Fibroblast of mammary gland (primary cell): ENCODE data around the gene SSUH2.
"Not testable (repeated sequence)": the region's sequence is repeated elsewhere in the genome, so short reads cannot be mapped to it uniquely, and the experiment has no call there.

Source experiments
- DNase-seq: peaks from one replicate; pipeline ENCODE4 v3.0.0-alpha.2; 2010; ENCODE audit warnings: low read depth
- H3K4me3 ChIP-seq: 2 replicates; pipeline ENCODE4 v1.5.1; 2011; ENCODE audit warnings: low read depth, mild to moderate bottlenecking, low read length, moderate library complexity; ENCODE audit not compliant: control insufficient read depth
- TF ChIP-seq, protein P1 (sequence below): conservative IDR thresholded peaks from 2 replicates; pipeline ENCODE4 v1.5.1; 2011; ENCODE audit warnings: low read depth, low read length, inconsistent platforms; ENCODE audit not compliant: control insufficient read depth, insufficient read depth

The SSUH2 gene

DNA sequence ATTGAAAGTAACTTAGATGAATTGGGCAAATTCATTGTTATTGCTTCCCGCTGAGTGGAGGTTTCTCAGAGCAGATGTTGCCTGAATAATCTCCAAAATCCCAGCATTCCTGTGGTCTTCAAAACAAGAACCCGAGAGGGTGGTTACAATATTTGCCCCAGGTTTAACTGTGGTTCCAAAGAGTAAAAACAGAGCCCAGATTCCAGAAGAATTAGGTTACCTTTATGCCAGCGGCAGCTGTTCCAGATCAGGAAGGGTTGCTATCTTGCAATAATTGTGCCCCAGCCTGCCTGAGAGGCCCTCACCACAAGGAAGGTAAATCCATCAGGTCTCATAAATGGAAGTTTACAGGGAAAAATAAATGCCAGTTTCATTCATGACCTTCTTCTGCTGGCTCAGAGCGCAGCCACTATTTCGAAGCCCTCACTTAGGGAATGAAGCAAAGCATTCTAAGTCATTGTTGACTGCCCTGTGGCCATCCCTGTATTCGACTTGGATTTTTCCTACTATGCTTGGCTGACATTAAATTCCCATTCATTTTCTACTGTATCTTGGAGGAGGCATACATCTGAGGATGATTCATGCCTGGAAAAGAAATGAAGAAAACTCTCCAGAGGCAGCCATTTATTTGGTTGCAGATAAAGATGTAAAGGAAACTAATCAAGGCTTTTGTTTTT, 54.6 kb downstream of the SSUH2 start:
- TF ChIP-seq, protein P1, sequence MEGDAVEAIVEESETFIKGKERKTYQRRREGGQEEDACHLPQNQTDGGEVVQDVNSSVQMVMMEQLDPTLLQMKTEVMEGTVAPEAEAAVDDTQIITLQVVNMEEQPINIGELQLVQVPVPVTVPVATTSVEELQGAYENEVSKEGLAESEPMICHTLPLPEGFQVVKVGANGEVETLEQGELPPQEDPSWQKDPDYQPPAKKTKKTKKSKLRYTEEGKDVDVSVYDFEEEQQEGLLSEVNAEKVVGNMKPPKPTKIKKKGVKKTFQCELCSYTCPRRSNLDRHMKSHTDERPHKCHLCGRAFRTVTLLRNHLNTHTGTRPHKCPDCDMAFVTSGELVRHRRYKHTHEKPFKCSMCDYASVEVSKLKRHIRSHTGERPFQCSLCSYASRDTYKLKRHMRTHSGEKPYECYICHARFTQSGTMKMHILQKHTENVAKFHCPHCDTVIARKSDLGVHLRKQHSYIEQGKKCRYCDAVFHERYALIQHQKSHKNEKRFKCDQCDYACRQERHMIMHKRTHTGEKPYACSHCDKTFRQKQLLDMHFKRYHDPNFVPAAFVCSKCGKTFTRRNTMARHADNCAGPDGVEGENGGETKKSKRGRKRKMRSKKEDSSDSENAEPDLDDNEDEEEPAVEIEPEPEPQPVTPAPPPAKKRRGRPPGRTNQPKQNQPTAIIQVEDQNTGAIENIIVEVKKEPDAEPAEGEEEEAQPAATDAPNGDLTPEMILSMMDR: no peak
- peak; percentile 60 for DNase-seq
- H3K4me3 ChIP-seq: no peak overlapping the region

DNA sequence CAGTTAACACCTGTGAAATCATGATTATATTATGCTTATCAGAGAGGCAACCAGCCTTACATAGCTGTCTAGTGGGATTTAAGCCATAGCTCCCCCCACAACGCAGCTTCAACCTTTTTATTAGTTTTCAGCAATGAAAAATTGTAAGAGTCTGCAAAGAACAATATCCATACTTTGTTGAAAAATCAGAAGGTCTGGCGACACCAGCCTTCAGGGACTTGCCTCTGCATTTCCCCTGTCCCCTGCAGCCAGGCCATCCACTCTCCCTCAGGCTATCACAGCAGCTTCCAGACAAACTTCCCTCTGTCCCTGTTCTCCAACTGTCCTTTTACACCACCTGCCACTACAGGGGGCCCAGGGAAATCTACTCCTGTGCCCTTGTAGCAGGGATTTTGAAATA, 59.9 kb downstream of the SSUH2 start:
- TF ChIP-seq, protein P1: no peak
- no peak for DNase-seq
- no peak overlapping the region for H3K4me3 ChIP-seq

DNA sequence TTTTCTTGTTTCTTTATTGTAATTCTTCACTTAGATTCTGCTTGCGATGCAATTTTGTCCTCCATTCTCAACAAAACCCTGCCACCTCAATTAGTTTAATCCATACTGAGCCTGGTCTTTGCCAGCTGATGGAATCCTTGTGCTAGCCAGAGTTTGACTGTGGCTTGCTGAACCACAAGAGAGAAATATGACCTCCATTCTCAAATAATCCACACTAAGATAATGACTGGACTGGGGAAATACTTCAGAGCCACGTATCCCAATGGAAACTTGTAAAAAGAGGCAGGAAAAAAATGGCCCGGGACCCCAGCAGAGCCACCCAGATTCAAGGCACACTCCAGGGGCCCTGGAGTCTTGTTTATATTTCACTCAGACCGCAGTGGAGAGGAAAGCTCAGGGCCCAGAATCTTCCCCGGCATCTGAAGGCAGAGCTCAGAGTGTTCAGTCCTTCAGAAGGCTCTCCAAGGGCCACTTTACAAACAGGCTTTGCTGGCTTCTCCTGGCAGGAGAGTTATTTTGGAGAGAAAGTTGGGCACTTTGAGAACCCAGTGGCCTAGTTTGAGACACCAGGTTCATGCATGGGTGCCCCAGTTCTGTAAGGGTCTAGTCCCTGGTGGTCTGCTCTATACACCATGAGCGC, 62.7 kb downstream of the SSUH2 start:
- TF ChIP-seq, protein P1: no peak
- no peak overlapping the region for H3K4me3 ChIP-seq
- no peak for DNase-seq

- H3K4me3 ChIP-seq: no peak overlapping the region
- no peak for DNase-seq
- TF ChIP-seq, protein P1: no peak
These were observed 63.2 kb downstream of the SSUH2 start for GRCh38 chr3:8581373-8581772.

DNA sequence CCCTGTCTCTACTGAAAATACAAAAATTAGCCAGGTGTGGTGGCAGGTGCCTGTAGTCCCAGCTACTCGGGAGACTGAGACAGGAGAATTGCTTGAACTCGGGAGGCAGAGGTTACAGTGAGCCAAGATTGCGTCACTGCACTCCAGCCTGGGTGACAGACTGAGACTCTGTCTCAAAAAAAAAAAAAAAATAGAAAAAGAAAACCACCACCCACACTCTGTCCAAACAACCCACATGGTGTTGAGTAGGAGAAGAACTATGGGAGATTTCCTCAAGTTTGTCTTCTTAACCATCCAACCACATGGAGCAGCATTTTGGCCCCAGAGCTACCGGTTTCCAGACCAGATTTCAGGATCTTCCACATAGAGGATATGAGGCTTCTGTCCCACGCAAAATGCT, 64.2 kb downstream of the SSUH2 start:
- H3K4me3 ChIP-seq: not testable (repeated sequence)
- peak; percentile 69 for DNase-seq

GRCh38 chr3:8579943-8580342, 64.7 kb downstream of the SSUH2 start:
- DNase-seq: no peak
- TF ChIP-seq, protein P1: no peak
- no peak overlapping the region for H3K4me3 ChIP-seq

DNA sequence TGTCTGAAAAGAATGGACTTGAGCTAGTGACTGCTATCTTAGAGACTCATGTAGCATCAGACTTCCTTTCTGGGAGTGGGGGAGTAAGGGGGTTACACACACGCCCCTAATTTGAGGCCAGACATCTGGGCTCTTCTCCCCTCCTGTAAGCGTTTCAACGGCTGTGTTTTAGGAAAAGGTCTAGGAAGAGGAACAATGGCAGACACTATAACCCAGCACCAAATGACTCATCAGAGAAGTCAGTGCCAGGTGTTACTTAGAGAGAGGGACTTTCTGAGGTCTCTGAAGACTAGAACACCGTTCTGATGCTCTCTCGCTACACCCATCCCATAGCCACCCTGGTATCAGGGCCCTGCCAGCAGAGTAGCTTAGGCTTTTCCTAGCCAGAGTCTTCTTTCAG, 65.5 kb downstream of the SSUH2 start:
- DNase-seq: no peak
- TF ChIP-seq, protein P1: no peak
- H3K4me3 ChIP-seq: no peak overlapping the region
